TTC549 (cell line): Measurements from ENCODE around the gene HNRNPM.
"Not testable (repeated sequence)": the region's sequence is repeated elsewhere in the genome, so short reads cannot be mapped to it uniquely, and the experiment has no call there.

Source experiments
- FAIRE-seq: peaks from 2 replicates; lab custom pipeline; 2012; peaks lifted over from hg19 to GRCh38; lab: Jason Lieb, UNC

HNRNPM gene

DNA sequence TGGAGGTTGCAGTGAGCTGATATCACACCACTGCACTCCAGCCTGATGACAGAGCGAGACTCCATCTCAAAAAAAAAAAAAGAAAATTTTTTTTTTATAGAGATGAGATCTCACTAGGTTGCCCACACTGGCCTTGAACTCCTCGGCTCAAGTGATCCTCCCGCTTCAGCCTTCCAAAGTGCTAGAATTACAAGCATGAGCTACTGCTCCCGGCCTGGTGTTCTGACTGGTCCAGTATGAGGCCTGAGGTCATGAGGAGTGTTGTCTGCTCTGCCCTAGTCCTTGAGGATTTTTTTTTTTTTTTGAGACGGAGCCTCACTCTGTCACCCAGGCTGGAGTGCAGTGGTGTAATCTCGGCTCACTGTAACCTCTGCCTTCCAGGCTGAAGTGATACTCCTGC is 19.4 kb upstream of the HNRNPM start:
- not testable (repeated sequence) for FAIRE-seq

DNA sequence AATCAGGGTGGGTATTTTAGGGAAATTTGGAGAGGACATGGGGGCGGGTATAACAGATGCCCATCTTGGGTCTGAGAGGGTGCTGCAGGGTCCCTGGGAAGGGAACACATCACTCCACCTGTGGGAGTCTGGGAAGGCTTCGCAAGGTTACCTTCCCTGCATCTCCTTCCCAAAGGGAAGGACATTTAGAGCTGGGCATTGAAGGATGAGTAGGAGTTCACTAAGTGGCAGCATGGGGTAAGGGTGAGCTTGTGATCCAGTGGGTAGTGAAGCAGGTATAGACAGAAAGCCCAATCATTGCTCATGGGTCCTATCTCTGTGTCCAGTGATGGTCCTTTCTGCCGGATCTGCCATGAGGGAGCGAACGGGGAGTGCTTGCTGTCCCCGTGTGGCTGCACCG is 18.5 kb upstream of the HNRNPM start:
- FAIRE-seq: no peak

- no peak for FAIRE-seq
These were observed 15.7 kb upstream of the HNRNPM start for GRCh38 chr19:8429044-8429443.

- FAIRE-seq: no peak
These were observed 14.9 kb upstream of the HNRNPM start for GRCh38 chr19:8429826-8430225.

DNA sequence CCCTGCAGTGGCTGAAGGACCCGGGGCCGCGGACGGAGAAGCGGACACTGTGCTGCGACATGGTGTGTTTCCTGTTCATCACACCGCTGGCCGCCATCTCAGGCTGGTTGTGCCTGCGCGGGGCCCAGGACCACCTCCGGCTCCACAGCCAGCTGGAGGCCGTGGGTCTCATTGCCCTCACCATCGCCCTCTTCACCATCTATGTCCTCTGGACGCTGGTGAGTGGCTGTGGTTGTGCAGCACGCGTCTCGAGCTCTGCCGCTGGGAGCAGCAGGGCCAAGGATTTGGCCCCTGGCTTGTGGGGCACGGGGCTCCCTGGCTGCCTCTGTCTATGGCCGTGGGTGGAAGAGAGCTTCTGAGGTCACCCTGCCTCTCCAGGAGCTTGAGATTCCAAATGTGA is 14.1 kb upstream of the HNRNPM start:
- FAIRE-seq: no peak

GRCh38 chr19:8438236-8438635 is 6.5 kb upstream of the HNRNPM start:
- FAIRE-seq: no peak

DNA sequence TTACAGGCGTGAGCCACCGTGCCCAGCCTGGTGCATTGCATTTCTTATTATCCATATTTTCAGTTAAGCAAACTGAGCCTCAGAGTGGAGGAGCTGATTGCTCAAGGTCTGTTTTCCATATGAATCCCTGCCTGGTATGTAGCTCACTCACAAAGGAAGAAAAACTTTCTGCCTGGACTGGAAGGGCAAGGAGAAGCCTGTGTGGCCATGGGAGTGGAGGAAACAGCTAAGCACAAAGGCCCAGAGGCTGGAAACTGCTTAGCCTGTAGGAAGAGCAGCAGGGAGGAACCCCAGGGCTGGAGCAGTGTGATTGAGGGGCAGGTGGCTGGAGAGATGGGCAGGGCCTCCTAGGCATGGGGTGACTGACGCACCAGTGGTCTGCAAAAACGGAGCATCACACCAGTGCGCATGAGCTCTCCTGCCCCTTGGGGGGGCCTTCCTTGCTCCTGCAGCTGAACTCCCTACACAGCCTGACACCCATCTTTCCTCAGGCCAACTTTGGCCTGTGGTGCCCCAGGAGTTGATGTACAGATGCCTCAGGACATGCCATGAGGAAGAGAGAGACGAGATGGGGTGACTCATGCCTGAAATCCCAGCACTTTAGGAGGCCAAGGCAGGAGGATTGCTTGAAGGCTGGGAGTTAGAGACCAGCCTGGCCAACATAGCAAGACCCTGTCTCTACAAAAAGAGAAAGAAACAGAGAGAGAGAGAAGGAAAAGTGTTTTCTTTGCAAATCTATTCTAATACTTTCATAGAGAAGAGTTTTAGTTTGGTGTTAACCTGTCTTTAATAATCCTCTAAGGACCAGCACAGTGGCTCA is 2.8 kb upstream of the HNRNPM start:
- no peak for FAIRE-seq

- not testable (repeated sequence) for FAIRE-seq
These were observed 567 bp upstream of the HNRNPM start for GRCh38 chr19:8444140-8444676.

- no peak for FAIRE-seq
These were observed 770 bp downstream of the HNRNPM start for GRCh38 chr19:8445488-8446001.

DNA sequence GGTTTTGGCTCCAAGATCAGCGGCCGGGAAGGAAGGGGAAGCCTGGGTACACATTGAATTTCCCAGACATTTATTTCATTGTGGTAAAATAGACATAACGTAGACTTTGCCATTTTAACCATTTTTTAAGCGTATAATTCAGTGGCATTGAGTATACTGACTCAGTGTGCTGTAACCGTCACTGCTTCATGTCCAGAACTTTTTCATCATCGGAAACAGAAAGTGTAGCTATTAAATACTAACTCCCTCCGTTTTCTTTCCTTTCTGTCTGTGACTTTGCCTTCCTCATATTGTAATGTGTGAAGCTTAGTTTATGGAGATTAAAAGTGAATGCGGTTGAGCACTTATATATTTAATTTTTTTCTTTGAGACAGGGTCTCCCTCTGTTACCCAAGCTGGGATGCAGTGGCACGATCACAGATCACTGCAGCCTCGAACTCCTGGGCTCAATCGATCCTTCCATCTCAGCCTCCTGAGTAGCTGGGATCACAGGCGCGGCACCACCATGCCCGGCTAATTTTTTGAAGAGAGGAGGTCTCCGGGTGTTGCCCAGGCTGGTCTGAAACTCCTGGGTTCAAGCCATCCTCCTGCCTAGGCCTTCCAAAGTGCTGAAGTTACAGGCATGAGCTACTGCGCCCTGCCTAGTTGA is 1.4 kb downstream of the HNRNPM start:
- no peak for FAIRE-seq

- FAIRE-seq: no peak
These were observed 5.1 kb downstream of the HNRNPM start for GRCh38 chr19:8449830-8450229.

DNA sequence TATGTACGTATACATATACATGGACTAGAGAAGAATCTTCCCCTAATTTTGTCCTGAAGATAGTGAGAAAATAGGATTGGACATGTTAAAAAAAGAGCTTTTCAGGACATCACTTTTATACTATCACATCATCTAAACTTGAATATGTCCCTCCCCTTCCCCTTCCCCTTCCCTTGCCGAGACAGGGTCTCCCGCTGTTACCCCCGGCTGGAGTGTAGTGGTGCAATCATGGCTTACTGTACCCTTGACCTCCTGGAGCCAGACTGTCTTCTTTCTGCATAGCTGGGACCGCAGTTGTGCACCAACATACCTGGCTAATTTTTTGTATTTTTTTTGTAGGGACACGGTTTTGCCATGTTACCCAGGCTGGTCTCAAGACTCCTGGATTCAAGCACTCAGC is 6.6 kb downstream of the HNRNPM start:
- FAIRE-seq: no peak

DNA sequence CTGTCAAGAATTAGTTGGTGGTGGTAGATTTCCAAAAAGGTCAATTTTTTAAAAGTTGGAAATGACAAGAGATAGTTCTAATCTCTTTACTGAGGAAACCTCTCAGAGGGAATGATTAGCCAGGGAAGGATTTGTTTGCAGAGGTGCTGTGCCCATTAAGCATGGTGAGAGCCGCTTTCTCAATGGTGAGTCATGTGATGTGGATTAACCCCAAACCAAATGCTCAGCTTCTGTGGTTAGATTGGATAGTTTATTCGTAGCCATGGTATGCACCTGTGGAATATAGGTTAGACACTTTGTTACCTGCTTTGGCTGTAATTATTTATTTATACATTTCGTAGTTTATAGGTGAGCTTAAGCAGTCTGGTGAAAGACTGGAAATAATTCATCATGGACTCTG is 7.1 kb downstream of the HNRNPM start:
- no peak for FAIRE-seq

GRCh38 chr19:8452446-8453123 is 7.8 kb downstream of the HNRNPM start:
- no peak for FAIRE-seq

DNA sequence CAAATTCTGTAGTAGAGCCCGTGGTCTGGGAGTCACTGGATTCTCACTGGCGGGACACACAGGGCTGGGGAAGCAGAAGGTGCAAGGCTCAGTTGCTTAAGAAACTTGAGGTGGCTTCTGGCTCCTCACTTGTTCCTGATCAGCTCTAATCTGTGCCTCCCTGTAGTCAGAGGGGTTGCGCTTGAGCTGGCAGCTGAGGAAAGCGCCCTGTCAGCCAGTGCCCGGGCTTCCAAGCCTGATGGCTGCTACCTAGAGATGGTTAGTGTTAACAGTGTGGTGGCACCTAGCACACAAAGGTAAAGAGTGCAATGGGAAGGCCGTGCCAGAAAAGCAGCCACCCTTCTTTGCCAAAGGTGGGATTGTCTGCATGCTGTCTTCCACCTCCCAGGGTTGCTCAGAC is 8.8 kb downstream of the HNRNPM start:
- no peak for FAIRE-seq

GRCh38 chr19:8454218-8454617 is 9.4 kb downstream of the HNRNPM start:
- FAIRE-seq: no peak

DNA sequence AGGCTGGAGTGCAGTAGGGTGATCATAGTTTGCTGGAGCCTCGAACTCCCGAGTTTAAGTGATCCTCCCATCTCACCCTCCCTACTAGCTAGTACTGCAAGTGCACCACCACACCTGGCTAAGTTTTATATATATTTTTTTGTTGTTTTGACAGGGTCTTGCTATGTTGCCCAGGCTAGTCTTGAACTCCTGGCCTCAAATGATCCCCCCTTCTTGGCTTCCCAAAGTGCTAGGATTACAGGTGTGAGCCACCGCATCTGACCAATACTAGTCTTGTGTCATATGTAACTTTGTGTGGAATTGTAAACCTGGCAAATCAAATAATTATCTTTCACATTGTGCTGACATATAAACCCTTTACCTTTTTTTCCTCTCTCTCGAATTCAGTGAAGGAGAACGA is 10.2 kb downstream of the HNRNPM start:
- FAIRE-seq: no peak

DNA sequence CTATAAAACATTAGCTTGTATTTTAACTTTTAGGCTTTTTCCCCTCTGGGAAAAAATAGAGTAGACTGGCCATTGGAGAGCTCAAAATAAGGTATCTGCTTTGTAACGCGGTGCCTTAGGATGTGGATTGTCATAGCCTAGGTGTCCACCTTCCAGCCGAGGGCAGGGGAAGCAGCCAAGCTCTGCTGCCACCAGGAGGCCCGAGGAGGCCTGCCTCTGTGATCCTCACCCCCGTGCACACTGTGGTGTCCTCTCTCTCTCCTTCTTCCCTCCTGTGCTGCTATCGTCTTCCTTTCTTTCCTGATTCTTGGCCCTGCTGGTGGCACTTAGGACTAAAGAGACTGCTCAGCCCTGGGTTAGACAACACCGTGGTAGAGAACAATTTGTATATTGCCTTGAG is 11.3 kb downstream of the HNRNPM start:
- FAIRE-seq: no peak

- FAIRE-seq: no peak
These were observed 12.4 kb downstream of the HNRNPM start for GRCh38 chr19:8457209-8457608.

DNA sequence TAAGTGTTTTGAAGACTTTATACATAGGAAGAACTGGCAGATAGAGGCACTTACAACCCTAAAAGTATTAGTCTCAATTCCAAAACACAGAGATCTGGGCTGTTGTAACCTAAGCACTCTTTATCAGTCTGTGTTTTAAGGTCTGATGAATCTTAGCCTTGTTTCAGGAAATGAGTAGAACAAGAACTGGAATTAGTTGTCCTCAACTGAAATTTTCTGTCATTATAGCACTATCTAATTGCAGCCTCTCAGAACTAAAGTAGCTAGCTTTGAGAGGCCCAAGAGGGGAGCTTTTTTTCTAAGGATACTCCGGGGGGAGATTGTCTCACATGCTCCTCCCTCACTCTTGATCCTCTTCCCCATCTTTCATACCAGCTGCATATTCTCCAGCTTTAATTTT is 13.1 kb downstream of the HNRNPM start:
- no peak for FAIRE-seq

DNA sequence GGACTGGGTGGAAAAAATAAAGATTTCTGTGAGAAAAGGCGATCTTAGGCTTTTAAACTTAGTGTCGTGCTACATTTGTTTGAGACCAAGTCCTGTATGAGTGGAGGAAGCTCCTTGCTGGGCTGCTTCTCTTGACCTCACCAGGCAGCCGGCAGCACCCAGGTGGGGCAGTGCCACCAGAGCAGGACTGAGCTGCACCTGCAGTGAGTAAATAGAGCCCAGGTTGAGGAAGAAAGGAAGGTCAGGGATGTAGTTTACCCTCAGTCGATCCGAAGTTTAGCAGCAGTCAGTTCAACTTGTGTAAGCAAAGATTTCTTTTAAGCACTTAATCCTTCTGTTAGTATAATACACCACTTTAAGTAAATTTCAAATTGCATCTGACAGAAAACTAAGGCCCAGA is 13.6 kb downstream of the HNRNPM start:
- FAIRE-seq: no peak

DNA sequence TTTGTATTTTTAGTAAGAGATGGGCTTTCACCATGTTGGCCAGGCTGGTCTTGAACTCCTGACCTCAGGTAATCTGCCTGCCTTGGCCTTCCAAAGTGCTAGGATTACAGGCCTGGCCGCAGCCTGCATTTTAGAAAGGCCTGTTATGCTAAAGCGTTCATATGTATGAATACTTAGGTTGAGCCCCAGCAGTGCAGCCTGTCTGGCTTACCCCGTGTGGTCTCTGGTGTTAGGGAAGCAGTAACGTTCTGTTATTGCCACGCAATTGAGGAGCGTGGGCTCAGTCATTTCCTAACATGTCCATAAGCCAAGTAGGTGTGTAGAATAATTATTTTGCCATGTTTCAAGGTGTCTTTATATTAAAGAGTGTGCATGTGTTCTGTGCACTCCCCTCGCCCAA is 14.3 kb downstream of the HNRNPM start:
- no peak for FAIRE-seq
